ENCODE results near the gene RCN2.
A peak's percentile ranks its signal among the peaks of the same experiment; 100 is the strongest.
"Not testable (repeated sequence)": the region's sequence is repeated elsewhere in the genome, so short reads cannot be mapped to it uniquely, and the experiment has no call there.

RCN2 gene, protein sequence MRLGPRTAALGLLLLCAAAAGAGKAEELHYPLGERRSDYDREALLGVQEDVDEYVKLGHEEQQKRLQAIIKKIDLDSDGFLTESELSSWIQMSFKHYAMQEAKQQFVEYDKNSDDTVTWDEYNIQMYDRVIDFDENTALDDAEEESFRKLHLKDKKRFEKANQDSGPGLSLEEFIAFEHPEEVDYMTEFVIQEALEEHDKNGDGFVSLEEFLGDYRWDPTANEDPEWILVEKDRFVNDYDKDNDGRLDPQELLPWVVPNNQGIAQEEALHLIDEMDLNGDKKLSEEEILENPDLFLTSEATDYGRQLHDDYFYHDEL

DNA sequence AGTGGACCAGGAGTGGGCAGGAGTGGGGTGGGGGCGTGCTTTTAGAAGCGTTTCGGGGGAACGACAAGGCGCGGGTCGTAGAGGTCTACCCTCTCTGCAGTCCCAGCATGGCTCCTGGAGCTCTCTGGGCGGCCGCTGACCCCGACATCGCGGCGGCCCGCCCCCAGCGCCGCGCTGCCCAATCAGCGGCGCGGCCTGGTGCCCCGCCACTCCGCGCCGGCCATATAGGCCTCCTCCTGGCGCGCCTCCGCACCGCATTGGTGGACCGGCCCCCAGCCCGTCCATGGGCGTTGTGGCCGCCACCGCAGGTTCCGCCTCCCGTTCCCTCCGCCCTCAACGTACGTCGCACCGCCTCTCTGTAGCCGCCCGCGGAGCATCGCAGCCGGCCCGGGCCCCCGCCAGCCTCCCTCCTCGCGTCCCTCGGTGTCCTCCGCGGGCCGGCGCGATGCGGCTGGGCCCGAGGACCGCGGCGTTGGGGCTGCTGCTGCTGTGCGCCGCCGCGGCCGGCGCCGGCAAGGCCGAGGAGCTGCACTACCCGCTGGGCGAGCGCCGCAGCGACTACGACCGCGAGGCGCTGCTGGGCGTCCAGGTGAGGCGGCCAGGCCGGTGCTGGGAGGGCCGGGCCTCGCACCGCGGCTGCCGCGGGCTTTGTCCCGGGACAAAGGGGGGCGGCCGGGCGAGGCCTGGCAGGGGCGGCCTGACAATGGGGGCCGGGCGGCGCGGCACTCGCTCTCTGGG, at the start of gene RCN2:
Gene RCN2 (plus strand): TSS at position 353 of the 738 bp plus-strand sequence. CDS start 93 bp downstream, at position 446.
- peak; percentile 94 for DNase-seq

DNA sequence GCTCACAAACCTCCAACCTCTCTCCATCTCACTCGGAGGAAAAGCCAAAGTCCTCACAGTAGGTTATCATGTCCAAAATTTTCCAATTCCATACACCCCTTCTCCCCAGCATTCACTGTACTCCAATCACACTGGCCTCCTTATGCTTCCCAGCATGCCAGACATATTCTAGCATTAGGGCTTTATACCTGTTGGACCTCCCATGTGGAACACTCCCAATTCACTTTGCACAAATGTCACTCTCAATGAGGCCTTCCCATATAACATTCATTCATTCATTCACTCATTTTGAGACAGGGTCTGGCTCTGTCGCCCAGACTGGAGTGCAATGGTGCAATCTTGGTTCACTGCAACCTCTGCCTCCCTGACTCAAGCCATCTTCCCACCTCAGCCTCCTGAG, 46.3 kb upstream of the RCN2 start:
- no peak for DNase-seq

DNA sequence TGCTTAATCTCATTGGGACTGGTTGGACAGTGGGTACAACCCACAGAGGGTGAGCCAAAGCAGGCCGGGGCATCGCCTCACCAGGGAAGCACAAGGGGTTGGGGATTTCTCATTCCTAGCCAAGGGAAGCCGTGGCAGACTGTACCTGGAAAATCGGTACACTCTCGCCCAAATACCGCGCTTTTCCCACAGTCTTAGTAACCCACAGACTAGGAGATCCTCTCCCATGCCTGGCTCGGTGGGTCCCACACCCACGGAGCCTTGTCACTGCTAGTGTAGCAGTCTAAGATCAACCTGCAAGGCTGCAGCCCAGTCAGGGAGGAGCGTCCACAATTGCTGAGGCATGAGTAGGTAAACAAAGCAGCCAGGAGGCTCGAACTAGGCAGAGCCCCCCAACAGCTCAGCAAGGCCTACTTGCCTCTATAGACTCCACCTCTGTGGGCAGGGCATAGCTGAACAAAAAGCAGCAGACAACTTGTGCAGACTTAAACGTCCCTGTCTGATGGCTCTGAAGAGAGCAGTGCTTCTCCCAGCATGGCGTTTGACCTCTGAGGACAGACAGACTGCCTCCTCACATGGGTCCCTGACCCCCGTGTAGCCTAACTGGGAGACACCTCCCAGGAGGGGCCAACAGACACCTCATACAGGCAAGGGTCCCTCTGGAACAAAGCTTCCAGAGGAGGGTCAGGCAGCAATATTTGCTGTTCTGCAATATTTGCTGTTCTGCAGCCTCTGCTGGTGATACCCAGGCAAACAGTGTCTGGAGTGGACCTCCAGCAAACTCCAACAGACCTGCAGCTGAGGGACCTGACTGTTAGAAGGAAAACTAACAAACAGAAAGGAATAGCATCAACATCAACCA, 44.0 kb upstream of the RCN2 start:
- not testable (repeated sequence) for DNase-seq

DNA sequence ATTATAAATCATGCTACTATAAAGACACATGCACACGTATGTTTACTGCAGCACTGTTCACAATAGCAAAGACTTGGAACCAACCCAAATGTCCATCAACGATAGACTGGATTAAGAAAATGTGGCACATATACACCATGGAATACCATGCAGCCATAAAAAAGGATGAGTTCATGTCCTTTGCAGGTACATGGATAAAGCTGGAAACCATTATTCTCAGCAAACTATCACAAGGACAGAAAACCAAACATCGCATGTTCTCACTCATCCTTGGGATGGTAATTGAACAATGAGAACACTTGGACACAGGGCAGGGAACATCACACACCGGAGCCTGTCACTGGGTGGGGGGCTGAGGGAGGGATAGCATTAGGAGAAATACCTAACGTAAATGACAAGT, 38.7 kb upstream of the RCN2 start:
- DNase-seq: not testable (repeated sequence)

DNA sequence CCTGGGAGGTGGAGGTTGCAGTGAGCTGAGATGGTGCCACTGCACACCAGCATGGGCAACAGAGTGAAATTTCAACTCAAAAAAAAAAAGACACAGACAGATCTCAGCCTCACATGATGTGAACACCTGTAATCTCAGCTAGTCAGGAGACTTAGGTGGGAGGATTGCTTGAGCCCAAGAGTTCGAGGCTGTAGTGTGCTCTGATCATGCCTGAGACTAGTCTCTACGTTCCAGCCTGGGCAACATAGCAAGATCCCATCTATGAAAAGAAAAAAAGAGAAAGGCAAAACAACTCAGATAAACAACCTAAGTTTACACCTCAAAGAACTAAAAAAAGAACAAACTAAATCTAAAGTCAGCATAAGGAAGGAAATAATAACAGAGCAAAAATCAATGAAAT, 37.4 kb upstream of the RCN2 start:
- no peak for DNase-seq

DNA sequence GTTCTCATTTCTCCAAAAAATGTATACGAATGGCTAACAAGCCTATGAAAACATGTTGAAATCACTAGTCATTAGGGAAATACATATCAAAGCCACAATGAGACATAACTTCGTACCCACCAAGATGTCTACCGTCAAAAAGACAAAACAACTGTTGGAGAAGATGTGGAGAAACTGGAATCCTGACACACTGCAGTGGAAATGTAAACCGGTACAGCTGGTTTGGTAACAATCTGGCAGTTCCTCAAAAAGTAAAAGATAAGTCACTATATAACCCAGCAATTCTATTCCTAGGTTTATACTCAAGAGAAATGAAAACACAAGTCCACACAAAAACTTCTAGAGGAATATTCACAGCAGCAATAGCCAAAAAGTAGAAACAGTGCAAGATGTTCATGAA, 33.4 kb upstream of the RCN2 start:
- DNase-seq: no peak

DNA sequence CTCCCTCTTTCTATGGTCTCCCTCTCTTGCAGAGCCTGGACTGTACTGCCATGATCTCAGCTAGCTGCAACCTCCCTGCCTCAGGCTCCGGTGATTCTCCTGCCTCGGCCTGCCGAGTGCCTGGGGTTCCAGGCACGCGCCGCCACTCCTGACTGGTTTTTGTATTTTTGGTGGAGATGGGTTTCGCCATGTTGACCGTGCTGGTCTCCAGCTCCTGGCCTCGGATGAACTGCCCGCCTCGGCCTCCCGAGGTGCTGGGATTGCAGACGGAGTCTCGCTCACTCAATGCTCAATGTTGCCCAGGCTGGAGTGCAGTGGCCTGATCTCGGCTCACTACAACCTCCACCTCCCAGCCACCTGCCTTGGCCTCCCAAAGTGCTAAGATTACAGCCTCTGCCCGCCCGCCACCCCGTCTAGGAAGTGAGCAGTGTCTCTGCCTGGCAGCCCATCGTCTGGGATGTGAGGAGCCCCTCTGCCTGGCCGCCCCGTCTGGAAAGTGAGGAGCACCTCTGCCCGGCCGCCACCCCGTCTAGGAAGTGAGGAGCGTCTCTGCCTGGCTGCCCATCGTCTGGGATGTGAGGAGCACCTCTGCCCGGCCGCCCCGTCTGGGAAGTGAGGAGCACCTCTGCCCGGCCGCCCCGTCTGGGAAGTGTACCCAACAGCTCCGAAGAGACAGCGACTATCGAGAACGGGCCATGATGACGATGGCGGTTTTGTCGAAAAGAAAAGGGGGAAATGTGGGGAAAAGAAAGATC, 32.2 kb upstream of the RCN2 start:
- DNase-seq: not testable (repeated sequence)

DNA sequence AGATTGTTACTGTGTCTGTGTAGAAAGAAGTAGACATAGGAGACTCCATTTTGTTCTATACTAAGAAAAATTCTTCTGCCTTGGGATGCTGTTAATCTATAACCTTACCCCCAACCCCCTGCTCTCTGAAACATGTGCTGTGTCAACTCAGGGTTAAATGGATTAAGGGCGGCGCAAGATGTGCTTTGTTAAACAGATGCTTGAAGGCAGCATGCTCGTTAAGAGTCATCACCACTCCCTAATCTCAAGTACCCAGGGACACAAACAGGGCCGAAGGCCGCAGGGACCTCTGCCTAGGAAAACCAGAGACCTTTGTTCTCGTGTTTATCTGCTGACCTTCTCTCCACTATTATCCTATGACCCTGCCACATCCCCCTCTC, 31.6 kb upstream of the RCN2 start:
- not testable (repeated sequence) for DNase-seq

DNA sequence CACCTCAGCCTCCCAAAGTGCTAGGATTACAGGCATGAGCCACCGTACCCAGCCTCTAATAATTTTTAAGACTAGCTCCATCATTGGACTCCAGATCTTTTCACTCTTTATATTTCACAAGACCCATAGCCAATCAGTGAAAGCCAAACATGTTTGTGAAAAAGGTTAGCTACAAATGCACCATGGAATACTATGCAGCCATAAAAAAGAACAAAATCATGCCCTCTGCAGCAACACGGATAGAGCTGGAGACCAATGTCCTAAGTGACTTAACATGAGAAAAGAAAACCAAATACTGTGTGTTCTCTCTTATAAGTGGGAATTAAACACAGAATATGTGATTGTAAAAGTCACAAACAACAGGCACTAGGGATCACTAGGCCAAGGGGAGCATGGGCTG, 29.6 kb upstream of the RCN2 start:
- DNase-seq: no peak

DNA sequence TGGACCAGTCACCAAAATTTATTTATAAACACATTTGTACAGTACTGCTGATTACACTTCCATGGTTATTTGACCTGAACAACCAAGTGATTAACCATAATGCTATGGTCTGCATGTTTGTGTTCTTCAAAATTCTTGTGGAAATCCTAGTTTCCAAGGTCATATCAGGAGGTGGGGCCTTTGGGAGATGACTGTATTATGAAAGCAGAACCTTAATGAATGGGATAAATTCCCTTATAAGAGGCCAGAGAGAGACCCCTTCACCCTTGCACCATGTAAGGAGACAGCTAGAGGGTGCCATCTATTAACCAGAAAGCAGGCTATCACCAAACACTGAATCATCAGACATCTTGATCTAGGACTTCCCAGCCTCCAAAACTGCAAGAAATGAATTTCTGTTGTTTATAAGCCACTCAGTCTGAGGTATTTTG, 28.3 kb upstream of the RCN2 start:
- DNase-seq: no peak

DNA sequence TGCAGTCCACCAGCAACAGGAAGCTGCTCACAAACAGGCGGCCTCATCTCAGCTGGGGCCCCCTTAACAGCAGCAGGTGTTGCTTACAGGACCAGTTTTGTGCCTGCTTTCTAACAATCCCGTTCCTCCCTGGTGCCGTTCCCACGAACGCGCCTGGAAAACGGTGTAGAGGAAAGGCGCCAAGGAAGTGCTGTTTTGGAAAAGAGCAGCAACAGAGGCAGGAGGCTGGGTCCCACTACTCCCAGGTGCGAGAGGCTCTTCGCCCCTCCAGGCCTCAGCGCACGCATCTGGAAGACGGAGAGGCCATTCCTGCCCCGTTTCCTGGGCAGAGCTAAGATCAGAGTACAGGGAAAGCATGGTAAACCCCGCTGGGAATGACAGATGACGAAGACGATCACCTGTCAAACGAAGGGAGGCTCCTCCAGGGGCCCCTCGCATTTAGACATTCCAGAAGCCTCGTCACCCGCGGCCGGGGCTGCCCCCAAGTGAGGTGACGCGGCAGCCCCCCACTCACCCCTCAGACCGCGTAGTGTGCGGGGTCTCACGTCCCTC, 27.0 kb upstream of the RCN2 start:
- DNase-seq: no peak

DNA sequence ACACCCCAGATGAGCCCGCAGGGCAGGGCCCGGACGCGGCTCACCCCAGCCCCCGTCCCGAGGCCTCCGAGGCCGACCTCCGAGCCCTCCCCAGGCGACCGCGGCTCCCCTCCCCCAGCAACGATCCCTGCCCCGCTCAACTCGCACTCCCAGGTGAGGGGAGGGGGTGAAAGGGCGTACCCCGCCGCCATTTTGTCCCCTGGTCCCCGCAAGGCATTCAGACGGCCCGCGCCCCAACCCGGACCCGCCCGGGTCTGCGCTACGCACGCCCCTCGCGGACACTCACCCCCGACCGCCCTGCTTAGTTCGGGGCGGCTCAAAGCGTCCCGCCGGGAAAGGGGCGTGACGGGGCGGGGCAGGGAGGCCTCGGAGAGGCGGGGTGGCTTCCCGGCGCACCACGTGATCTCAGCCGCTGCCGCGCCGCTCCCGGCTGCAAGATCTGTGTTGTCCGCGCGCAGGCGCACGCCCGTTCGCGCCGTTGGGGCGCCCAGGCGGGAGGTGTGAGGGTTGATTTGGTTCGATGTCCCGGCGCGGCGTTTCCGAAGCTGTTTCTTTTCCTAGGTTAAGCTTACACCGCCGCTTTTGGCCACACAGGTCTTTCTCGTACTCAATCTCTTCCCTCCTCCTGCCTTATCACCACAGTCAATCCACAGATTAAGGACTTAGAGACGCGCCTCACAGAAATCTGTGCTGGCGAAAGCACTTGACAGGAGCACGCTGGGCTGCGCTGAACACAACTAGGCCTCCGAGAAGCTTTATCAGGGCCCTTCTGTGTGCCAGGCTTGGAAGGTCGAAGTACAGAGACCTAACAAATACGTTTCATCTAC, 26.3 kb upstream of the RCN2 start, which contains the start of gene SCAPER:
Gene SCAPER (minus strand): TSS at position 328 of the 827 bp plus-strand sequence. CDS start 21,523 bp downstream, outside the sequence.
- DNase-seq: peak; percentile 92

DNA sequence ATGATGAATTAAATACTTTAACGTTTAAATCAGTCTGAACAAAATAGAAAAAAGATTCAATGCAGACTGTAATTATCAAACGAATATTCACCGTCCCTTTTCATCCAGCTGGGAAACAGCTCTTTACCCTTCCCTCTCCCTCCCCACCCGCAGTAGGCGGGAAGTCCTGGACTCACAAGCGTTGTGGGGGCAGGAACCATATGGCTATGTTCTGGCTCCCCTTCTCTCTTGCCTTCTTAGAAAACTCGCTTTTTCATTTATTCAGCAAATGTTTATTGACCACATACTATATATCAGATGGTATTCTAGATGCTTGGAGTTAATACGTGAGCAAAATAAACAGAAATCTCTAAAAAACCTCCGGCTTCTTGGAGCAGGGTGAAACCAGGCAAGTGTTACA, 25.7 kb upstream of the RCN2 start:
- no peak for DNase-seq

DNA sequence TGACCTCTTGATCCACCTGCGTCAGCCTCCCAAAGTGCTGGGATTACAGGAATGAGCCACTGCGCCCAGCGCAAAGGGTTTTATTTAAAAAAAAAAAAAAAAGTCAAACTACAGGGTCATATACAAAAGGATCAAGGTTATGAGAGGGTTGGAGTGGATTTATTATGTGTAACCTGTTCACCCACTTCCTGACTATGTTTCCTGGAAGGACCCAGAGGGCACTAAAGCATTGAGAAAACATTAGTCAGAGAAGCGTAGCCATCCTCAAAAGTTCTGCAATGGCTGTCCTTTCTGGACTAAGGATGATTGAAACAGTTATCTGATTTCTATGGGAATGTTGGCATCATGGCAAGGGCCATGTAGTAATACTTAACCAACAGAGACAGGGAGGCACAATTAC, 19.1 kb upstream of the RCN2 start:
- no peak for DNase-seq

DNA sequence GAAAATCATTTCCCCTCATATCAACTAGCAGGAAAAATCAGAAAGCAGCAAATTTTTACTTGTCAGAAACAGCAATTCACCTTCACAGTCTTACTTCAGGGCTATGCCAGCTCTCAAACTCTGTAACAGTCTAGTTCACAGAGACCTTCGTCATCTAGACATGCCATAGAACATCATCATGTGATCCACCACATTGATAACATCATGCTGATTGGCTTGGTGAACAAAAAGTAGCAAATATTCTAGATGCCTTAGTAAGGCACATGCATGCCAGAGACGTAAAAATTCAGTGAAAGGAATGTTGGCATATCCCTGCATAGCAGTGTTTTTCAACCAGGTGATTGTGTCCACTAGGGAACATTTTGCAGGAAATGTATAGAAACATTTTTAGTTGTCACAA, 17.8 kb upstream of the RCN2 start:
- DNase-seq: no peak

DNA sequence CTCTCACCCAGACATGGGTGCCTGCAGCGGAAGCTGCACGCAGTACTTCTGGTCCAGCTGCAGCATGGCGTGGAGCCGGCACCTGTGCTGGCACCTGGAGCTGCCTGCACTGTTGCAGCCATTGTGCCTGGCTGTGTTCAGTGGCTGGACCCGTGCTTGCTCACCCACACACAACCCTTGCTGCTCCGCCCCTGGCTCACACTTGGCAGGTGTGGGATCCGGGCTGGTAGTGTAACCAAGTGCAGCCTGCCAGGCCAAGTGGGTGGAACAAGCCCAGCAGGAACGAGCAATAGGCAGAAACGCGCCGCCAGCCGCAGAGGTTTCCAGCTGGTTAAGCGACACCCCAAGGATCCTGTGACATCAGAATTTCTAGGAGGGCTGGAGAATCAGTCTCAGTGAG, 15.2 kb upstream of the RCN2 start:
- DNase-seq: no peak

DNA sequence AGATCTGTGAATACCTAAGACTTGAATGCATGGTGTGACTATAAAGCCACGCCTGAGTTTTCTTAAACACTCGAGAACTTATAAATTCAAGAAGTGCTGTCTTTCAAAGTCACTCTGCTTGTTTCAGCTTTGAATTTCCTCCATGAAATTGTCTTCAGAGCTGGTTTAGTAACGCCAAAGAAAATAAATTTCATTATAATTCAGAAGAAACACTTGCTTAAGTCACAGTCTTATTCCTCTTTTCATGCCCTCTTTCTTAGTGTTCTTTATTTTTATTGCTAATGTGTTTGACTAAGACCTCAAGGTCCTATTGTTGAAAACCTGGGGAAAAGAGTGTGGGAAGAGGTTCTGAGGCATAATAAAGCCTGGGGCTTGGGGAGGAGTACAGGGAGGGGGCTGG, 3.3 kb upstream of the RCN2 start:
- DNase-seq: no peak

DNA sequence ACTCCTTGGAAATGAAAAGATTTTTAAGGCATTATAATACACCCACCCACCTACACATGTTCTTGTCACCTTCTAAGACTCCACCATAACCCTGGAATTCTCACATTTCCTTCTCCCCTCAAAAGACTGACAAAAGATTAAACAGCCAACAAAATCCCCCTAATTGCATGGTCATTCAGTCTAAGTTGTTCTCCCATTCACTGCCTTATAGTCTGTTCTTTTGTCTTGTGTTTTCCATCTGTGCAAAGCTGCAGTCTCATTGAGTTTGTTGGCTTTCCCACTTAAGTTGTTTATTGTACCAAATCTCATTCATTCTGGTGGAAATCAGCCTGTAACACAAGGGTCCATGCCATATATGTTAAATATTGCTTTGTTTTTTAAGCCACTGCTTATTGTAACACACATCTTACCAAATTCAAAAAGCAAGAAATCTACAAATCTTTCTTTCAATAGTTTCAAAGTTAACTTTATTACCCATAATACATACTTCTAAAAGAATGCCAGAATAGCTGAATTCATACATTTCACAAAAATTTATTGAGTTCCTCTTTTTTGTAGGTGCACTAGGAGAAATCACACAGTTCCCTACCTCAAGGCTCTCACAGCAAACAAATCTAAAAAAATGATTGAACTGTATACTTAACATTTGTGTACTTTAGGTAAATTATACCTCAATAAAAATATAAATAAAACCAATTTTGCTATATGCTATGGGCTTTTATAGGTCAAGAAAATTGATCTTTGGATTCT, 2.4 kb upstream of the RCN2 start:
- DNase-seq: no peak

DNA sequence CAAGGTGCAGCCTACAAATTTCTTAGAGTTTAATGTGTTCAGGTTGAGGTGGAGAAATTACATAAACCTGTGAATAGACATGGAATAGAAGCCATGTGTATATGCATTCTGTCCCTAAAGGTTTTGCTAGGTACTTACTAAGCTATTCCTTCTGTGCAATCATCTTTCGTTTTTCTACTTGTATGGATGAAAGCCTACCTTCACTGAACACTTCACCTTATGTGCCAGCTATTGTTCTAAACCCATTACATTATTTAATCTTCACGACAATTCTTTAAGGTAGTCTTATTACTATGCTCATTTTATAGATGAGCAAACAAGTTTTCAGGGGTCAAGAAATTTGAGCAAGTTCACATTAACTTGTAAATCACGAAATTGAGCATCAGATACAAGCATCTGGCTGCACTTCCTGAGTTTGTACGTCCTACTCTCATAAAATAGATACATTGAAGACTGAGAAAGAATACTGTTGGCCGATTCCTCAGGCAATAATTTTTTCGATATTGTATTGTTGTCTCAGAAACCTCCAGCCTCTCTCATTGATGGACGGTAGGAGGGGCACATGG, 635 bp upstream of the RCN2 start:
- no peak for DNase-seq
